ENCODE measurements around the gene SYCP2L. TPM values are rescaled to one million over a fixed set of nuclear protein-coding genes. Genes with fewer than 3 reads are reported as not detected.

Gene SYCP2L
- total RNA-seq, 1 donor from 2014 or later = 0.32 TPM

DNA sequence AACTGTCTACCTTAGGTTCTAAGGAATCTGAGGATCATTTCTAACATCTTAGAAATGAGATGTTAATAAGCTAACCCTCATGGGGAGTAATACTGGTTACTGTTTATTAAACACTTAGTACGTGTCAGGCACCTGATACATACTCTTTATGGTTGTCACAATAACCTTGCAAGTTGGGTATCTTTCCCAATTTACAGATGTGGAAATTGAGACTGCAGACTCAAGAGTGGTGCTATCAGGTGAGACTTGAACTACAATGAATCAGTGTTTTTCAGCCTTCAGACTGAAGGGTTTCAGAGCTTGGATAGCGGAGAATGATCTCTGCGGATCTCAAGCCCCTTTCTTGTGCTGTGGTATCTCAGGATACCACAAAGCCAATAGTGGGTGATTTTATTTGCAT lies 130.2 kb downstream of the SYCP2L start:
- no peaks in the 10 kb centered on the region for H3K9me3 ChIP-seq

DNA sequence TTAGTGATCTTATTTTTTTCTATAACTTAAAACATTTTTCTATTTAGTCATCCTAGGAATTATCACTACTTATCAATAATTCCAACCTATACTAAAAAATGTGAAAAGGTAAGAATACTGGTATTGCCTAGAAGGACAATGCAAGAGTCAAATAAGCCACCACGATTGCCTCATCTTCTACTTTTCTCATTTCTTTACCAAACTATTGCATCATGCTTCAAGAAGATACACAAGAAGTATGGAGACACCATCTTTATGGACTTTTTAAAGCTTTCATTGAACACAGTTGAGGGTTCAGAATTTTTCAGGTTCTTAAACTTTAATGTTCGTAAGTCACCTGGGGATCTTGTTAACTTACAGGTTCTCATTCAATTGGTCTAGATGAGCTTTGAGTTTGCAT lies 131.4 kb downstream of the SYCP2L start:
- Histone ChIP-seq H3K4me3 (no peak overlapping the region), H3K9me3 (no peaks in the 10 kb centered on the region), H3K36me3 (no peaks in the 10 kb centered on the region), H3K27me3 (no peaks in the 10 kb centered on the region), H3K4me1 (no peaks in the 10 kb centered on the region), H3K27ac (no peak overlapping the region)
- TF ChIP-seq, protein P1, sequence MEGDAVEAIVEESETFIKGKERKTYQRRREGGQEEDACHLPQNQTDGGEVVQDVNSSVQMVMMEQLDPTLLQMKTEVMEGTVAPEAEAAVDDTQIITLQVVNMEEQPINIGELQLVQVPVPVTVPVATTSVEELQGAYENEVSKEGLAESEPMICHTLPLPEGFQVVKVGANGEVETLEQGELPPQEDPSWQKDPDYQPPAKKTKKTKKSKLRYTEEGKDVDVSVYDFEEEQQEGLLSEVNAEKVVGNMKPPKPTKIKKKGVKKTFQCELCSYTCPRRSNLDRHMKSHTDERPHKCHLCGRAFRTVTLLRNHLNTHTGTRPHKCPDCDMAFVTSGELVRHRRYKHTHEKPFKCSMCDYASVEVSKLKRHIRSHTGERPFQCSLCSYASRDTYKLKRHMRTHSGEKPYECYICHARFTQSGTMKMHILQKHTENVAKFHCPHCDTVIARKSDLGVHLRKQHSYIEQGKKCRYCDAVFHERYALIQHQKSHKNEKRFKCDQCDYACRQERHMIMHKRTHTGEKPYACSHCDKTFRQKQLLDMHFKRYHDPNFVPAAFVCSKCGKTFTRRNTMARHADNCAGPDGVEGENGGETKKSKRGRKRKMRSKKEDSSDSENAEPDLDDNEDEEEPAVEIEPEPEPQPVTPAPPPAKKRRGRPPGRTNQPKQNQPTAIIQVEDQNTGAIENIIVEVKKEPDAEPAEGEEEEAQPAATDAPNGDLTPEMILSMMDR (IDR thresholded peaks at IDR 0.05) = no peak
- no peak for DNase-seq (ENCODE audit: low spot score in 2 of 2)
- intact Hi-C loops (cut with DNase I) = no loop called here

More for the DNA sequence above, 130.2 kb downstream of the SYCP2L start:
- DNase-seq (ENCODE audit: low spot score in 2 of 2) = no peak
- TF ChIP-seq, protein P1 (IDR thresholded peaks at IDR 0.05) = no peak
- intact Hi-C loops (cut with DNase I) = no loop called here
- Histone ChIP-seq H3K27ac (no peak overlapping the region), H3K36me3 (no peaks in the 10 kb centered on the region), H3K27me3 (no peaks in the 10 kb centered on the region), H3K4me3 (no peak overlapping the region), H3K4me1 (no peaks in the 10 kb centered on the region)

DNA sequence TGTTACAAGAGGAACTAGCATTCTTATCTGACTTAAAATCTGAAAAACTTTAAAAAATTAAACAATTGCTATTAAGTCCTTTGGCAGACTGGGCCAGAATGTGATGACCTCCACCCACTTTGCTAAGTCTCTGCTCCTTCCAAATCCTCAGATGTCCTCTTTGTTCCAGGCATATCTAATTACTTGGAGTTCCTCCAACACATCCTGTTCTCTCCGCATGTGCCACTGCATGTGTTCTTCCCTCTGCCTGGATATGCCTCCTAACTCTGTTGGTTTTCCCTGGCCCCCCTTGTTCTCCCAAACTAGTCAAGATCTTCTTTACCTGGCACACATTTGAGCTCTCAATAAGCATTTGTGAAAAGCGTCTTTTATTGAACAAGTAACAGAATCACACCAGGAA lies 134.2 kb downstream of the SYCP2L start:
- H3K27me3 ChIP-seq = no peaks in the 10 kb centered on the region
- no peaks in the 10 kb centered on the region for H3K4me1 ChIP-seq
- no peaks in the 10 kb centered on the region for H3K9me3 ChIP-seq
- intact Hi-C loops (cut with DNase I) = no loop called here
- no peak overlapping the region for H3K4me3 ChIP-seq
- TF ChIP-seq, protein P1 (IDR thresholded peaks at IDR 0.05) = no peak
- no peak overlapping the region for H3K27ac ChIP-seq
- H3K36me3 ChIP-seq = no peaks in the 10 kb centered on the region
- DNase-seq (ENCODE audit: low spot score in 2 of 2) = no peak

DNA sequence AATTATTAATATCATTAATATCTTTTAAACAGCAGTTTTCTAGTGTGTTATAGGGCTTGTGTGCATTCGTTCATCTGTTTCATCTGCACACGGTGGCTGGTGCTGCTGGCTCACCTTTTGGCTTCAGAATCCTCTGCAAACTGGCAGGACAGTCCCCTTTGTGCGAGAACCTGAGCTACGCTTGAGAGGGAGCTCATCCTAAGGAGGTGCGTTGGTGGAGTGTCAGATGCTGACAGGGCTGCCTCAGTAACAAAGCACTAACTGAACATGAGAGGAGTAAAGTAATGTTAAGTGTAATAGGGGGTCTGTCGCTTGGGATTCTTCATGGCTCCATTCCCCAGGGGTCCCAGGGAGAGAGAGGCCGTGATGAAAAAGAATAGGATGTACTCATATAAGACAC lies 134.9 kb downstream of the SYCP2L start:
- DNase-seq (ENCODE audit: low spot score in 2 of 2) = no peak
- Histone ChIP-seq H3K36me3 (no peaks in the 10 kb centered on the region), H3K4me1 (no peaks in the 10 kb centered on the region), H3K27ac (no peak overlapping the region), H3K4me3 (no peak overlapping the region), H3K9me3 (no peaks in the 10 kb centered on the region), H3K27me3 (no peaks in the 10 kb centered on the region)
- TF ChIP-seq, protein P1 (IDR thresholded peaks at IDR 0.05) = no peak
- intact Hi-C loops (cut with DNase I) = no loop called here

DNA sequence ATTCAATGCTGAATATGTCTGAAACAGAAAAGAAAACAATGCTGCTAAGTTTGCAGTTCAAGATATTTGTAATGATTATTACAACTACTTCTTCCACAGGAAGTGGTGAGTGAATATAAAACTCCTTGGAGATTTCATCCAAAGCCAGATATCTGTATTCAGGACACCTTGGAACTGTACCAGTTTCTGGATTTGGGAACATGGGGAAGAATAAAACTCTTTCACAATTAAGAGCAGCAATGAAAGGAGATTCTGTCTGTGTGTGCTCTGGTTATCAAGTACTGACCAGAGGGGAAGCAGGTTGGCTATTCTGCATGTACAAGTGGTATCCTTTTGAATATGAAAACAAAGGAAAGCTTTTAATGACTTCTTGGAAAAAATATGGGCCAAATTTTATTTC lies 136.2 kb downstream of the SYCP2L start:
- TF ChIP-seq, protein P1 (IDR thresholded peaks at IDR 0.05) = no peak
- no peaks in the 10 kb centered on the region for H3K36me3 ChIP-seq
- intact Hi-C loops (cut with DNase I) = no loop called here
- no peak overlapping the region for H3K27ac ChIP-seq
- no peak overlapping the region for H3K4me3 ChIP-seq
- no peaks in the 10 kb centered on the region for H3K4me1 ChIP-seq
- DNase-seq (ENCODE audit: low spot score in 2 of 2) = no peak
- H3K27me3 ChIP-seq = no peaks in the 10 kb centered on the region
- H3K9me3 ChIP-seq = no peaks in the 10 kb centered on the region

Other genes with a start within 250 kb of the SYCP2L start
- not detected for gene C6orf52, start 192.4 kb upstream of the SYCP2L start, total RNA-seq
- gene PAK1IP1, start 192.1 kb upstream of the SYCP2L start, total RNA-seq = 6.1 TPM
- gene TMEM14C, start 164.0 kb upstream of the SYCP2L start, total RNA-seq = 79.6 TPM
- gene TMEM14B, start 139.2 kb upstream of the SYCP2L start, total RNA-seq = 59.1 TPM
- not detected for gene MAK, start 48.5 kb upstream of the SYCP2L start, total RNA-seq
- gene GCM2, start 5.0 kb upstream of the SYCP2L start, total RNA-seq = not detected
- gene ELOVL2, start 157.3 kb downstream of the SYCP2L start, total RNA-seq = 0.11 TPM
- gene SMIM13, start 206.8 kb downstream of the SYCP2L start, total RNA-seq = 2.3 TPM
- gene ERVFRD-1, start 224.7 kb downstream of the SYCP2L start, total RNA-seq = not detected

All from ascending aorta (tissue), 2 donors.